GM18909 (cell line): Measurements from ENCODE around the gene SLC7A9.
"Not testable (repeated sequence)": the region's sequence is repeated elsewhere in the genome, so short reads cannot be mapped to it uniquely, and the experiment has no call there.

Source experiments
- ATAC-seq: cut with Tn5 transposase; IDR thresholded peaks from one replicate; pipeline ENCODE4 v1.9.1; 2021; ENCODE audit warnings: mild to moderate bottlenecking; ENCODE audit not compliant: unreplicated experiment, poor library complexity

Gene SLC7A9

DNA sequence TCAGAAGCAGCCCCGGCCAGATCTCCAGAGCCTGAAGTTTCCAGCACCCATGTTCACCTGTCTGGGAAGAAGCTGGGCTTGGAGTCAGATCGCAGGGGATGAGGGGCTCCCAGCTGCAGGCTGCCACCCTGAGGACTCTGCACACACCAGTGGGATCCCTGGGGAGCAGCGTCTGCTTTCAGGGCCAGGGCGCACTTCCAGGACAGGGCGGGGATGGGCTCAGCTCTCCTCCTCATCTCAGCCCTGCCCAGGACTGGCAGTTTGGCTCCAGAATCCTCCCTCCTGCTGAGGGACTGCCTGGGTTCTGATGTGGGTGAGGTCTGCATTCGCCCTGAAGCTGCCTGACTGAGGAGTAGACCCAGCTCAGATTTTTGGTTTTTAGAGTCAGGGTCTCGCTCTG, 3.5 kb downstream of the SLC7A9 start:
- no peak for ATAC-seq

DNA sequence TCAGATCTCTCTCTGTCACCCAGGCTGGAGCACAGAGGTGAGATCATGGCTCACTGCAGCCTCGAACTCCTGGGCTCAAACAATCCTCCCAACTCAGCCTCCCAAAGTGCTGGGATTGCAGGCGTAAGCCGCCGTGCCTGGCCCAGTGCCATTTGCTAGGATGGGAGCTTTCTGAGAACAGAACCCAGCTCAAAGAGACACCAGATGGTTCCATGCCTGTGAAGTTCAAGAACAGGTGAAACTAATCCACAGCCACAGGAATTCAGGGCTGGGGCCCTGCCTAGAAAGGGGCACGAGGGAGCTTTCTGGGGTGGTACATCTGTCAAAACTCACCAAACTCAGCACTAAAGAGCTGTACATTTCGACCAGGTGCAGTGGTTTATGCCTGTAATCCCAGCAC, 4.2 kb downstream of the SLC7A9 start:
- ATAC-seq = no peak

DNA sequence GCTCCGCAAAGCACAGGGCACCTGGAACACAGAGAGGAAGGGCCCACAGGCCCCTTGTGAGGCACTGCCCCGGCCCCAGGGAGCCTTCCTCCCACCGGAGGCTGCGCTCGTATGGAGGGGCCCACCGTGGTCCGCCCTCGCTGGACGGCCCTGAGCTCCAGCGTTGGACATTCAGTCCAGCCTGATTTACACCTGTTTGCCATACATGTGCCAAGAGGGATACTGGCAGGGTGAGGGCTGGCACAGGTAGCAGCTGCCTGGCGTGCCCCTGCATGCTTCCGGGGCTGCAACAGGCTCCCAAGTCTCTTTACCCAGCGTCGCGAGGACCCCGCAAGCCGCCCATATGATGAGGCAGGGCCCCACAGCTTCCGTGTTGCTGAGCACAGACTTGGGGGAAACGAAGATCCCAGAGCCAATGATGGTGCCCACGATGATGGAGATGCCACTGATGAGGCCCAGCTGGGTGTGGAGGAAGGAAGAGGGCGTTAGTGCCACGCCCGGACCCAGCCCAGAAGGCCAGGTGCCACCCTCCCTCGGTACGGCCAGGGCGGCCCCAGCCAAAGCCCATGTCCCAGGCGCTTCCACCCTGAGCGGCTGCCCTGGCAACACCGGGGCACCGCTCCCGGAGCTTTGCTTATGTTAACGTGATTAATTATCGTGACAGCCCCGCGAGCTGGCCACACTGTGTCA, 5.1 kb downstream of the SLC7A9 start:
- no peak for ATAC-seq

DNA sequence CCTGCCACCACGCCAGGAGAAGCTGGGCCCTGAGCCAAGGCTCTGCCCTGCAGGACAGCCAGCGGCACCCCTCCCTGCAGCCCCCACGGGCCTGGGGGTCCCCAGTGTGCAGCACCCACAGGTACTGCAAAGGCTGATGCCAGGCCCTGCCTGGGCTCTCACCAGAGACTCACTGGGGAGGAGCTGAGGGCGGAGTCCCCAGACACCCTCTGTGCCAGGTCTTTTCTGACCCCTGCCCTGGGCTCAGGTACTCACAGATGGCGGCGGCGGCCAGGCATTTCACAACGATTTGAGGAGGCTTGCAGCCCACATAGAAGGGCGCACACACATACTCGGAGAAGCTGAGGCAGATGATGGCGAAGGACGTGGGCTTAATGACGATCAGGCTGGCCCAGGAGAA, 5.7 kb downstream of the SLC7A9 start:
- ATAC-seq = no peak

DNA sequence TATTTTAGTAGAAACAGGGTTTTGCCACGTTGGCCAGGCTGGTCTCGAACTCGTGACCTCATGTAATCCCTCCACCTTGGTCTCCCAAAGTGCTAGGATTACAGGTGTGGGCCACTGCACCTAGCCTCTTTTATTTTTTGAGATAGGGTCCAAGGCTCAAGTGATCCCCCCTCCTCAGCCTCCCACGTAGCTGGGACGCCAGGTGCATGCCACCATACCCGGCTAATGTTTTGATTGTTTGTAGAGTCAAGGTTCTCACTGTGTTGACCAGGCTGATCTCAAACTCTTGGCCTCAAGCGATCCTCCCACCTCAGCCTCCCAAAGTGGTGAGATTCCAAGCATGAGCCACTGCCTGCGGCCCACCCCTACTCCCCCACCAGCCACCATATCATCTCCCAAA, 6.3 kb downstream of the SLC7A9 start:
- no peak for ATAC-seq

DNA sequence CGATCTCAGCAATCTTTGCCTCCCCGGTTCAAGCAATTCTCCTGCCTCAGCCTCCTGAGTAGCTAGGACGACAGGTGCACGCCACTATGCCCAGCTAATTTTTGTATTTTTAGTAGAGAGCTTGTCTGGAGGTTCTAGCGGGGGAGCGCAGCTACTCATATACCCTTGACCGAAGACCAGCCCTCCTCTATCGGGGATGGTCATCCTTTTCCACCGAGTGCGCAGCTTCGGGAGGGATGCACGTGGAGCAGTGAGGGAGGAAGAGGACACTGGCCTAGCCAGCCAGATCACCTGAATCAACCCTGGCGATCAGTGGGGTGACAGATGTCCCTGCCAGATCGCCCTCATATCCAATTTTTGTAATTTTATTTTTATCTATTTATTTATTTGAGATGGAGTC, 6.8 kb downstream of the SLC7A9 start:
- no peak for ATAC-seq

DNA sequence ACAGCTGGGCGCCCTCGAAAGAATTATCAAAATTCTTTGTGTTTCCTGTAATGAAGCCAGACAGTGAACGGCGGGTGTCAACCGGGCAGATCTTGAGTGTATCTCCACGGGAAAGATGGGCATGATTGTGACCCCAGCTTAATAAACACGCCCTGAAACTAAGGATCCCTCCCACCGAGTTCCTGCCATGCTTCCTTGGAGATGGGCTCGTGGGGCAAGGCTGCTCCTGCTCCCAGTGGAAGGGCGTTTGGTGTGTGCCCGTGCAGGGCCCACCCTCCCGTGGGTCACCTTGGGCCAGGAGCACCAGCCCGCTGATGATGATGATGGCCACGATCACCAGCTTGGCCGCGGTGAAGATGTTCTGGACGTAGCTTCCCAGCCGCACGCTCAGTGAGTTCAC, 7.4 kb downstream of the SLC7A9 start:
- ATAC-seq = no peak

DNA sequence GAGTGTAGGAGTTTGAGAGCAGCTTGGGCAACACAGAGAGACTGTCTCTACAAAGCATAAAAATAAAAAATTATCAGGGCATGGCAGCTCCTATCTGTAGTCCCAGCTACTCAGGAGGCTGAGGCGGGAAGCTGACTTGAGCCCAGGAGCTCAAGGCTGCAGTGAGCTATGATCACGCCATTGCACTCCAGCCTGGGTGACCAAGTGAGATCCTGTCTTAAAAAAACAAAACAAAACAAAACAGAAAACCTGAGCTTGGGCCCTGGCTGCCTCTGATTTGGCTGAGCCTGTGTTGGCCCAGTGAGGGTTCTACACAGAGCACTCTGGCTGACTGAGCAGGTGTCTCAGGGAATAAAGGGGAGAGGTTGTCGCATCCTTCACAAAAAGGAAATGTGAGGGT, 8.0 kb downstream of the SLC7A9 start:
- ATAC-seq = no peak

DNA sequence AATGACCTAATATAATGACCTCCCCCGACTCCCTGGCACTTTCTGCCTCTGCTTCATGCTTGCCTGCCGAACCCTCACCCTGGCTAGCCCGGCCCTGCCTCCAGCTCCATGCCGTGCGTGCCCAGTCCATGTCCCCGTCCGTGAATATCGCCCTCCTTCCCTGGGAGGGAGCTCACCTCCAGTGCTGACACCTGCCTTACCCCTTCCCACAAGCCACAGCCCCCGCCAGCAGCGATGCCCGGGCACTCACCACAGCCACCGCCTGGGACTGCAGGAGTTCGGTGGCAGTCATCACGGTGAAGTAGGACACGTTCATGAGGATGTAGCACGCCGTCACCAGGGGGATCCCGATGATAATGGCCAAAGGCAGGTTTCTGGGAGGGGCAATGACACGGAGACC, 10.0 kb downstream of the SLC7A9 start:
- ATAC-seq = no peak

DNA sequence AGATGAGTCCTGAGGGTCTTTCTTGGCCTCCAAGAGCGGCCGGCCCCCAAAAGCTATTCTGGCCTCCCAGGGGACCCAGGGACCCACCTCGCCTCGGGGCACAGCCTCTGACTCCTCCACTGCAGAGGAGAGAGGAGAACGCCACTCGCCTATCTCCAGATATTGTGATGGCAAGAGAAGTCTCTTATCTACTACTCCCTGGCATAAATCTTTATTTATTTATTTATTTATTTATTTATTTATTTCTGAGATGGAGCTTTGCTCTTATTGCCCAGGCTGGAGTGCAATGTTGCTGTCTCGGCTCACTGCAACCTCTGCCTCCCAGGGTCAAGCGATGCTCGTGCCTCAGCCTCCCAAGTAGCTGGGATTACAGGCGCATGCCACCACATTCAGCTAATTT, 11.0 kb downstream of the SLC7A9 start:
- ATAC-seq = no peak

DNA sequence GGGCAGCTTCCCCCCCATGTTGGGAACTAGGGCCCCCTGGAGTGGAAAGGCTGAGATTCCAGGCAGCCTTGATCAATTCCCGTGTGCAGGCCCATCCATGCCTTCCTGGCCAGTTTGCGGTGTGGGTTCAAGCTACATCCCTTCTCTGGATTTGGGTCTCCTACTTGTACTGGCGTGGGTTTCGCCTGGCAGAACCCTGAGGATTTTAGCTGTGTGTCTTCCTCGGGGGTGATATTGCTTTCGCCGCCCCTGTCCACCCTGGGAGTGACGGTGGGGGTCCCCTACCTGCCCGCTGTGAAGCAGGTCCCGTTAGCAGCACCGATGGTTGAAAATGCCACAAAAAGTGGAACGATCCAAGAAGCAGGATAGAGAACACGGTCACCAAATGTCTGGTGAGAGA, 11.4 kb downstream of the SLC7A9 start:
- no peak for ATAC-seq

DNA sequence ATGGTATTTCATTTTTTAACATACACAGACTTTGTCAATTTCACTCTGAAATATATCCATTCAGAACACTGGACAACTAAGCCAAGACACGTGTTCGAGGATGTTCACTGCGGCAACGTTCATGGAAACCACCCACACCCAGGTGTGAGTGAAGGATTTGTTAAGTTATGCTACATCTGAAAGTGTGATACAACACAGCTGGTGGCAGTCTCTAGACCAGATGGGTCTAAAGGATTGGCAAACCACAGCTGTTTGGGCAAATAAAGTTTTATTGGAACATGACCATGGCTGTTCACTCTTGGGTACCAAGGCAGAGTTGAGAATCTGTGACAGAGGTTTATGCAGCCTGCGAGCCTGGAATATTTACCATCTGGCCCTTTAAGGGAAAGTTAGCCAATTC, 12.0 kb downstream of the SLC7A9 start:
- ATAC-seq = no peak

DNA sequence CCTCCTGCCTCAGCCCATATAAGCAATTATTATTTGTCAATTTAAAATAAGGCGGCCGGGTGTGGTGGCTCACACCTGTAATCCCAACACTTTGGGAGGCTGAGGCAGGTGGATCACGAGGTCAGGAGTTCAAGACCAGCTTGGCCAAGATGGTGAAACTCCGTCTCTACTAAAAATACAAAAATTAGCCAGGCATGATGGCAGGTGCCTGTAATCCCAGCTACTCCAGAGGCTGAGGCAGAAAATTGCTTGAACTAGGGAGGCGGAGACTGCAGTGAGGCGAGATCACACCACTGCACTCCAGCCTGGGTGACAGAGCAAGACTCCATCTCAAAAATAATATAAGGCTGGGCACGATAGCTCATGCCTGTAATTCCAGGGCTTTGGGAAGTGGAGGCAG, 12.7 kb downstream of the SLC7A9 start:
- not testable (repeated sequence) for ATAC-seq

DNA sequence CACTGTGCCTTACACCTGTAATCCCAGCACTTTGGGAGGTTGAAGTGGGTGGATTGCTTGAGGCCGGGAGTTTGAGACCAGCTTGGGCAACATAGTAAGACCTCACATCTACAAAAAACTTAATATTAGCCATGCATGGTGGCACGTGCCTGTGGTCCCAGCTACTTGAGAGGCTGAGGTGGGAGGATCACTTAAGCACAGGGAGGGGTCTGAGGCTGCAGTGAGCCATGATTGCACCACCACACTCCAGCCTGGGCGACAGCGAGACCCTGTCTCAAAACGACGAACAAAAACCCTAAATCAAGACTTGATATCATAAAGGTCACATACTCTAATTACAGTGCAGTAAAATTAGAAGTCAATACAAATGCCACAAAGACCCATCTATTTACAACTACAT, 17.4 kb downstream of the SLC7A9 start:
- no peak for ATAC-seq

DNA sequence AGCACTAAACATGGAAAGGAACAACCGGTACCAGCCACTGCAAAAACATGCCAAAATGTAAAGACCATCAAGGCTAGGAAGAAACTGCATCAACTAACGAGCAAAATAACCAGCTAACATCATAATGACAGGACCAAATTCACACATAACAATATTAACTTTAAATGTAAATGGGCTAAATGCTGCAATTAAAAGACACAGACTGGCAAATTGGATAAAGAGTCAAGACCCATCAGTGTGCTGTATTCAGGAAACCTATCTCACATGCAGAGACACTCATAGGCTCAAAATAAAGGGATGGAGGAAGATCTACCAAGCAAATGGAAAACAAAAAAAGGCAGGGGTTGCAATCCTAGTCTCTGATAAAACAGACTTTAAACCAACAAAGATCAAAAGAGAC, 21.5 kb downstream of the SLC7A9 start:
- not testable (repeated sequence) for ATAC-seq

DNA sequence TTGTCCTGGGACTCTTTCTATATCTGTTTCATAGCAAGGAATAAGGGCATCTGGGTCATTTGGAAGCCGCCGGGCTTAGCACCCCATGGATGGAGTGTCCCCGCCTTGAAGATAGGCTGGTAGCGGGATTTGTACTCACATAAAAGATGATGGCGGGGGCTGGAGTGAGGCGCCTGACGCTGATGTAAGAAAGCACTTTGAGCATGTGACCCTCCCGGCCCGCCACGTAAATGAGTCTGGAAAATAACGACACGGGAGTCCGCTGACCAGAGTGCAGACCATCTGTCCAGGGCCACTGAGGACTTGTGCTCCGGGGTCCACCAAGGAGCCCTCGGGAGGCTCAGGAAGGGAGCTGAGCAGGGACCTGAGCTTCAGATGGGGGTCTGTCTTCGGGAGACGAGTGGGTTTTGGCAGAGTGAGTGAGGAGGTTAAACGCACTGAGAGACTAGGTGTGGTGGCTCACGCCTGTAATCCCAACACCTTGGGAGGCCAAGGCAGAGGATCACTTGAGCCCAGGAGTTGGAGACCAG, 25.8 kb downstream of the SLC7A9 start:
- no peak for ATAC-seq

DNA sequence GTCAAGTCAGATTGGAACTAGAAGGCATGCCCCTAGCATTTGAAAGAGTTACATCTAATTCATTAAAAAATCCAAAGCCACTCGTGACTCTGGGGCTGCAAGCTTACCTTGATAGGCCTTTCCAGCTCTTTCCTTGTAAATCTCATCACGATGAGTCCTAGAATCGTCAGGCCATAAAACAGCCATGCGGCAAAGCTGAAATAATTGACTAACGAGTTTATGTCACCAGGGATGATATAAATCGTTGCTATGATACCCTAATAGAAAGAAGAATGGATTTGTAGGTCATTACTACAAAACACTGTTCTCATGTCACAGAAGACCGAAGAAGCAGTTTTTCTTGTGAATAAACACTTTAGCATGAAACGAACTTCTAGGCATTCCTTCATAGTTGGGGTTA, 27.5 kb downstream of the SLC7A9 start:
- no peak for ATAC-seq

DNA sequence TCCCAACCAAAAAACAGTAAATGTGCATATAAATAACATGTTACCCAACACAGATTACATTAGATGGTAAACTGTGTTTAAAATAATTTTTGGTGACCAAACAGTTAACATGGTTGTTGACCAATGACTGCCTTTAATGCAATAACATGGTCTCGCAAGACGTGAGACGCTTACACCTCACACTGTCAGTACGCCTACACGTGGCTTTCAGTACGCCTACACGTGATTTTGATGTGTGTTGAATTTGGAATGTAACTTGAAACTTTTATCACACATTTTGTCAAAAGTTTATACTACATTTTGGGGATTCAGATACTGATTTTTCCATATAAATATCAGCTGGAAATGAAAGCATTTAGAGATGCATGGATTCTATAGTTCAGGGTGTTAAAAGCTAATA, 32.0 kb downstream of the SLC7A9 start:
- no peak for ATAC-seq

DNA sequence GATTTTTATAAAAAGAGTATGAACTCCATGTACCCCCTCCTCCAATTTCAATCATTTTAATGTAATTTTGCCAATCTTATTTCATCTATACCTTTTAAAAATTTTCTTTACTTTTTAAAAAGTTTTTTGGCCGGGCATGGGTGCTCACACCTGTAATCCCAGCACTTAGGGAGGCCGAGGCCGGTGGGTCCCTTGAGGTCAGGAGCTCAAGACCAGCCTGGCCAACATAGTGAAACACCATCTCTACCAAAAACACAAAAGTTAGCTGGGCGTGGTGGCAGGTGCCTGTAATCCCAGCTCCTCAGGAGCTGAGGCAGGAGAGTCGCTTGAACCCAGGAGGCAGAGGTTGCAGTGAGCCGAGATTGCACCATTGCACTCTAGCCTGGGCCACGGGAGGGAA, 36.2 kb downstream of the SLC7A9 start:
- not testable (repeated sequence) for ATAC-seq

DNA sequence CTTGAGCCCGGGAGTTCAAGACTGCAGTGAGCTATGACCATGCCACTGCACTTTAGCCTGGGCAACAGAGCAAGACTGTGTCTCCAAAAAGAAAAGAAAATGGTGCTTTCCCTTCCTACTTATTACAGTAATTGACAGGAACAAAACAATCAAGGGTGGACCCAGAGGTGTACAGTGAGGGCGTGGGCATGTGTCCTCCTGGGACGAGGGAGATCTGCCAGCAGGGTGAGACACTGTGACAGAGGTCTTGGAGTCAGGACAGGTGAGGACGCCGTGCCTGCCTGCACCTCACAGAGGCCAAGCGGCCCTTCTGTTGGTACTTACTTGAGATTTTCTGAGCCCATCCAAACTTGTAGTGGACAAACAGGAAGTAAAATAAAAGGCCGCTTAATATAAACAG, 36.7 kb downstream of the SLC7A9 start:
- ATAC-seq = not testable (repeated sequence)

DNA sequence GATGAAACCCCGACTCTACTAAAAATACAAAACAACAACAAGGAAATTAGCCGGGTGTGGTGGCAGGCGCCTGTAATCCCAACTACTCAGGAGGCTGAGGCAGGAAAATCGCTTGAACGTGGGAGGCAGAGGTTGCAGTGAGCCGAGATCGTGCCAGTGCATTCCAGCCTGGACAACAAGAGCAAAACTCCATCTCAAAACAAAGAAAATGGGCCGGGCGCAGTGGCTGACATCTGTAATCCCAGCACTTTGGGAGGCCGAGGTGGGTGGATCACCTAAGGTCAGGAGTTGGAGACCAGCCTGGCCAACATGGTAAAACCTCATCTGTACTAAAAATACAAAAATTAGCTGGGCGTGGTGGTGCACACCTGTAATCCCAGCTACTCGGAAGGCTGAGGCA, 37.5 kb downstream of the SLC7A9 start:
- not testable (repeated sequence) for ATAC-seq

DNA sequence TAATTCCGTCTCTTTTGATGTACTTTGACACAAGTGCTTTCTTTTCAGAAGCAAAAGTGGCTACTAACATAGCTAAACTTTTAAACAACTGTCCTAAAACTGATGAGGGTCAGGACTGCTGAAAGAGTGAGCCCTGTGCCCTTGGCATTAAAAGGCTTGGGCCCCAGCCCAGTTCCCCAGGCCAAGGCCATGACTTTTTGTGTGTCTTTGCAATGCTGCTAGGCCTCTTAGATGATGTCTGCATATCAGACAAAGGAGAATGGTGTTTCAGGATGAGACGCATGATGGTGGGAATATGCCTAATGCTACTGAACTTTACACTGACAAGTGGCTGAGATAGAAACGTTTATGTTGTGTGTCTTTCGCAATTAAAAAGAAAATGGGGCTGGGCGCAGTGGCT, 38.0 kb downstream of the SLC7A9 start:
- ATAC-seq = no peak
